Left renal pelvis (tissue), 4 donors: ENCODE data around the gene ZNF653. TPM values are rescaled to one million over a fixed set of nuclear protein-coding genes. Genes with fewer than 3 reads are reported as not detected.
A peak's percentile ranks its signal among the peaks of the same experiment; 100 is the strongest.
"Not testable (repeated sequence)": the region's sequence is repeated elsewhere in the genome, so short reads cannot be mapped to it uniquely, and the experiment has no call there.

Experiments
- DNase-seq, 4 donors: peaks; one replicate each; pipeline ENCODE4 v3.0.0-alpha.2; 2013; ENCODE audit warnings: low read depth in 4 of 4, low spot score in 3 of 4
- polyA plus RNA-seq, 4 donors: library from polyadenylated mRNA; unstranded; fragments of 120-200 nt; gene quantifications; one replicate each; pipeline ENCODE4 v1.2.1, GENCODE V29; 2013; ENCODE audit not compliant: insufficient read length in 4 of 4

The ZNF653 gene
- polyA plus RNA-seq, 4 donors: 6.9 to 12.5 (median 8.3) TPM

- DNase-seq: peak in 3 of 4 donors; percentile 33 to 44 (median 44)
Observed at GRCh38 chr19:11482384-11483050, 23.1 kb downstream of the ZNF653 start.

GRCh38 chr19:11481534-11482383 lies 23.9 kb downstream of the ZNF653 start:
- DNase-seq: no peak

- no peak for DNase-seq
Observed at GRCh38 chr19:11480715-11481533, 24.7 kb downstream of the ZNF653 start, which contains the start of gene ELAVL3. ELAVL3 (minus strand) TSS chr19:11481046; CDS start chr19:11480608, 438 bp downstream.

GRCh38 chr19:11479898-11480714 lies 25.5 kb downstream of the ZNF653 start:
- DNase-seq: no peak

GRCh38 chr19:11479090-11479897 lies 26.3 kb downstream of the ZNF653 start:
- no peak for DNase-seq

- no peak for DNase-seq
Observed at GRCh38 chr19:11478167-11479089, 27.2 kb downstream of the ZNF653 start.

- no peak for DNase-seq
Observed at GRCh38 chr19:11475861-11476260, 29.8 kb downstream of the ZNF653 start.

- DNase-seq: not testable (repeated sequence)
Observed at GRCh38 chr19:11475343-11475742, 30.3 kb downstream of the ZNF653 start.

GRCh38 chr19:11473725-11474124 lies 31.9 kb downstream of the ZNF653 start:
- no peak for DNase-seq

GRCh38 chr19:11468266-11468845 lies 37.3 kb downstream of the ZNF653 start:
- not testable (repeated sequence) for DNase-seq

- DNase-seq: no peak
Observed at GRCh38 chr19:11465600-11465999, 40.0 kb downstream of the ZNF653 start.

- DNase-seq: no peak
Observed at GRCh38 chr19:11464333-11465265, 41.0 kb downstream of the ZNF653 start.

GRCh38 chr19:11463391-11463790 lies 42.2 kb downstream of the ZNF653 start:
- DNase-seq: no peak

- no peak for DNase-seq
Observed at GRCh38 chr19:11461453-11461852, 44.2 kb downstream of the ZNF653 start.

GRCh38 chr19:11460207-11460606 lies 45.4 kb downstream of the ZNF653 start:
- DNase-seq: no peak

GRCh38 chr19:11458912-11459311 lies 46.7 kb downstream of the ZNF653 start:
- not testable (repeated sequence) for DNase-seq
